Frontal cortex (tissue), 4 donors: ENCODE results near the gene PTPRG. TPM values are rescaled to one million over a fixed set of nuclear protein-coding genes. Genes with fewer than 3 reads are reported as not detected.

Experiments used
- DNase-seq, 2 donors: peaks; one replicate each; pipeline ENCODE4 v3.0.0; 2012; ENCODE audit warnings: low spot score in 2 of 2
- FAIRE-seq: peaks from 2 replicates; lab custom pipeline; 2012; peaks lifted over from hg19 to GRCh38; lab: Jason Lieb, UNC
- total RNA-seq: library from RNA; depleted of rRNA; stranded (reverse); fragments of >200 nt; gene quantifications from one replicate; pipeline ENCODE4 v1.2.3, GENCODE V29; 2014
- donor health status: control.
- donor health status: control.
- donor health status: control.

PTPRG gene
- total RNA-seq, 1 donor from 2014 or later, result 52.6 TPM

DNA sequence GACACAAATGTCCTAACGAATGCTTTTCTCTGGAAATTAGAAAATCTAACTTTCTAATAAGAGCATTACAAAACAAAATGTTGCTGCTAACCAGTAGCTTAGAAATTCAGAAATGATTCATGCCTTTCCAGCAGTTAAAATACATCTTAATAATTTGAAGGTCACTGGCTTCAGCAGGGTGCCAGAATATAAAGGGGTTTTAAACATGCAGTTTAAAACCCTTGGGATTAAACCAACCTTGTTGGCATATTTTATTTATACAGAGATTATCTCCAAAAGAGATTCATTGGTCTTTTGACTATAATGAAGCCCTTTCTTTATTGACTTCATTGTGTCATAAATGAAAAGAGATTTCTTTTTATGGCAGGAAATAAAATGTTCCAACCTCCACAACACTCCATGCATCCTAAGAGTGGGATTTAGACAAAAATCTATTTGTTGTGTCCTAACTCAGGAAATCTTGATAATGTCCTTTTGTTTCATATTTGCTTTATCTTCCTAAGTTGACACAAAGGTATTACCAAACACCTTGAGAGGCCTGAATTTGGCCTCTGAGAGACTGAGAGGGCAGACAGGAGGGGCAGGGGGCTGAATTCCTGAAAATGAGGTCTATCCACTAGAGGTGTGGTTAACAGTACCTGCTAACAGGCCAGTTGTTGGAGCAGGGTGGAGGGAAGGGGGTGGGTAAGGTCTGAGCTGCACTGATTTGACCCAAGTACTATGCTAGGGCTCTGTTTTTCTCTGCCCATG, 687.5 kb downstream of the PTPRG start:
- DNase-seq, result no peak
- FAIRE-seq, result no peak

DNA sequence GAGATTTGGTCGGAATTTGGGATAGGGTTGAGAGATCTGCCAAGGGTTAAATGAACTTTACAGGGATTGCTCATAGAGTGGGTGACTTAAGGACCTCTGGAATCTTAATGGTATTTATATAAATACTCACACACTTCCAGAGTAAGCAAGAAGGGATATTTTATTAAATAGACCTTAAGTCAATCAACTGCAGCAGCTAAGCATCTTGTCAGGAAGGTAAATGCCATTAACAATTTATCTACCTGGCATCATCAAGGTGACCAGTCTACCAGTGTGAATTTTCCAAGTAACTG, 688.1 kb downstream of the PTPRG start:
- no peak for FAIRE-seq

DNA sequence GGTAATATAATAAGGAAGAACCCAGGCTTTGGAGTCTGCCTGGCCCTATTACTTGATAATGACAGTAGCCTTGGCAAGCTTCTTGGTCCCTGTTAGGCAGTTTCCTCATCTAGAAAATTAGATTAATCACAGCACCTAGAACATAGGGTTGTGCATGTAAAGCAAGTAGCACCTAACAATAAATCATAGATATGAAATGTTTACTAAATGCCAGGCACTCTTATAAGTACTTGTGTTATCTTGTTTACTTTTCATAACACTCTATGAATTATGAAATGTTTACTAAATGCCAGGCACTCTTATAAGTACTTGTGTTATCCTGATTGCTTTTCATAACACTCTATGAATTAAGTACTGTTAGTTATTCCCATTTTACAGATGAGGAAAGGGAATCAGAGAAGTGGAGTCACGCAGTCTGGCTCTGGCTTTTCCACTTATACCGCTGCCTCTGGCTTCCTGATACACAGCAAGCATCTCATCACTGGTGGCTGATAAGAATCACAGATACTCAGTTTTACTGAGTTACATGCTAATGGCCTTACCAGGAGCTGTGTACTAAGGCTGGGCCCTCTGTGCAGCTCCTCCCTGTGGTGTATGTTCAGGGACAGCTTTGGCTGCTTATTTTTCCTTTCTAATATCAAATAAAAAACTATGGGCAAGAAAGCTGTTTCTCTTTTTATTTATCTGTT, 688.6 kb downstream of the PTPRG start:
- no peak for DNase-seq
- no peak for FAIRE-seq

More for the DNA sequence above, 688.1 kb downstream of the PTPRG start:
- DNase-seq, result no peak

DNA sequence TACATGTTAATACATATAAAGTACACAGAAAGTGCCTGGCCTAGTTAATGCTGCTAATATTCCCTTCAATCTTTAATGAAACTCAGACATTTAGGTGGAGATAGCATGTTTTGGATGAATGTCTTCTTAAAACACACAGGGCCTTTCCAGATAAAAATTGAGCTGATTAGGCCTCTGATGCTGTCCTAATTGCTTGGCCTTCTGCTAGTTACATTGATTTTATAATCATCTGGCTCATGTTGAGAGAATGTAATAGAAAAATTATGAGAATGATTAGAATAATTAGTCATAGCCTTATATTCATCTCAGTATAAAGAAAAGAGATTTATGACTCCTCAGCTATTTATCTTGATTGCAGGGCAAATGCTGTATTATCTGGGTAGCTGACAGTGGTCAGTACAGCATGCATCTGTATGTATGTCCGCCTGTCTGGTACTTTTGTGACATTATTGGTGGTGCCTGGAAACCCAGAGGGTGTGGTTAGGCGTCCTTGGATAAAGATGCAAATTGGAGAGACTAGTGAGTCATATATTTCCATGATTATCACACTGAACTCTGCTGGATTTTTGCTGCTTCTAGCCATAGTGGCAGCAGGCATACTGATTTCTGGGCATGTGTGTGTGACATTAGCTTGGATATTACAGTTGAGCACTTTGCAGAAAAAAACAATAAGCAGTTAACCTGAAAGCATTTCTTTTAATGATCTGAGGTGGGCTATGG, 691.2 kb downstream of the PTPRG start:
- FAIRE-seq (no peak), DNase-seq (no peak)

DNA sequence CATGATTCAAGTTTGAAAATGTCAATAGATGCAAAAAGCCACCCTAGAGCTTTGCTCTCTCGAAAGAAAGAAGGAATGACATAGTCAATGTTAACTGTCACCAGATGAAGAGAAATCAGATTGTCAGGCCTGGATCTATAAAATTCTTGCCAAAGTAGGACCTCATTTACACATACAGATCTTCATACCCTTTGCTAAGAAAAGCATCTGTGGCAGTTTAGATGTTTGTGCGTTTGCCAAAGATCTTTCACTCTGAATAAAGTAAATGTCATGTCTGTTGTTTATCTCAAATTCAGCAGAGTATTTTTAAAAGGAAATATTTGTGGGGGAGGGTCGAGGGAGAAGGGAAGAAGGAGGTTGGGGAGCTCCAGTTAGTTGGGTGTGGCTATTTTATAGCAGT, 692.6 kb downstream of the PTPRG start:
- no peak for DNase-seq
- no peak for FAIRE-seq

DNA sequence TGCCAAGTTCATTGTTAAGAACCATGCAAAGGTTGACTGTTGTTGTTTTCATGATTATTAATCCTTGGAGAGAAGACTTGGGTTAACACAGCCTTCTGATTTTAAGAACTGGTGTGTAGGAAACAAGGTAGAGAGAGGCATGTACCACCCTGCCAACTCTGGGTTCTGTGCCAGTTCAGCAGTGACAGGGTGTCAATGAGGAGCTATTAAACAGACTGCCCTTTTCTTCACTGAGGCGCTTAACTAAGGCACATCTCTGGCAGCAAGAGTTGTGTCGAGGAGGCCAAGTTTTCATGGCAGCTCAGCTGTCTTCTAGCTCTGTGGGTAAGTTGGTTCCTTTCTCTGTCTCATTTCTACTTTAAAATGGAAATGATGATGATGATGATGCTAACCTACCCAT, 694.4 kb downstream of the PTPRG start:
- no peak for FAIRE-seq
- DNase-seq, result no peak

DNA sequence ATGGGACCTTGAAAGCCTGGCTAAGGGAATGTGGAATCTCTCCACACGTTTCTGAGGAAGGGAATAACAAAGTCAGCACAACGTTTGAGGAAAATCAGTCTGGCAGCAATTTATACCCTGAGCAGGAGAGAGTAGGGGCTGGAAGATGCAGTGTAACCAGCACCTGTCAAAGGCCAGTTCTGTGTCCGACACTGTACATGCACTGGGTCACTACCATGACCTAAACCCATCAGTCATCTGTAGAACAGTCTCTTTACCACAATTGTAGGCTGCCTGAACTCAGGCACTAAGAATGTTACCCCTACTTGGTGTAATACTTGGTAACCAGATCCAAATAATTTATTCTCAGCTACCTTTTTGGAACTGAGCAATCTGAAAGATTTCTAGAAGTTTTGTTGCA, 698.6 kb downstream of the PTPRG start:
- FAIRE-seq, result no peak
- no peak for DNase-seq

DNA sequence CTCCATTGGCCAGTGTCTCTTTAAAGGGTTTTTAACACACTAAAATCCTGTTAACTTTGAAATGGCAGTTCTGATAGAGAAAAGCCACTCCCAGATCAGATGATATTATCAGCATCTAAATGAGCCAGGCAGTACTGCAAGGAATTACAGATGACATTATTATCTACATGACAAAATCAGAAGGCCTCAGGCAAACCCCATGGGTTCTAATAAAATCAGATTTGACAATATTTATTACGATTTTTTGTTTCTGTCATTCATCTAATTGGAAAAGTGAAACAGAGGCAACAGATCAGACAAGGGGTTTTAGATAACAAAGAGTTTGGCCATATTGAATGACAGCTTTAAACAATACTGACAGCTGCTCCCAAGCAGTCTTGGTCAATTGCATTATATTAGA, 699.3 kb downstream of the PTPRG start:
- FAIRE-seq (no peak), DNase-seq (no peak)

DNA sequence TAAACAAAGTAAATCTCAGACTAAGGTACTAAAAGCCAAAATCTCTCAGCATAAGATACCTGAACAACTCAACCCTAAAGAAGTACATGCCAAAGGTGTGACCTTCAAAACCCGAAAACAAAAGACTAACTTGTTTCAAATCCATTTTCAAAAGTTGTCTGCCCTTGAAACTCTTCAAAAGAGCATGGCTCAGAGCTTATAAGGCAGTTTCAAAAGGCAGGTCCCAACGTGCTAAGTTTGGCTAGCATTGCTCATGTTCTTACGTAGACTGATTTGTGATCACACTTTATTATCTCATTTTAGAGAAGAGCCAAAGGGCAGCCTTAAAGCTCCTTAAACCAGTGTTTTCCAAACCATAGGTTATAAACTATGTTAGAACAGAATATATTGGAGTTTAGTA, 699.8 kb downstream of the PTPRG start:
- no peak for DNase-seq
- FAIRE-seq, result no peak

DNA sequence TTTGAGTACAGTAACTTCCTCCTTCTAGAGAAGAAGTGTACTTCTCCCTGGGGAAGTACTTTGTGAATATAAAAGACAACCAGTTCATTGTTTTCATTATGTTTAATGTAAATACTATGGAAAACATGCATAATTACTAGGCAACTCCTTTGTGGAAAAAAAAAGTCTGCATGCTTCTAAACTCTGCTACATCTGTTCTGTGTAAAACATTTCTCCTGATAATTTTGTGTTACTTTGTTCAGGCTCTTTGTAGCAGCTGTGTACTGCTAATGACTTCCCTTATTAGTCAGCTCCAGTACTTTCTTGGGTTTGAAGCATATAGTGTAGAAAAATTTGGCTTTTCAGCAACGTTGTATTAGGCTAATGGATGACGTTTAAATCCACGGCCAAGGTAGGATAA, 700.4 kb downstream of the PTPRG start:
- no peak for FAIRE-seq
- no peak for DNase-seq

DNA sequence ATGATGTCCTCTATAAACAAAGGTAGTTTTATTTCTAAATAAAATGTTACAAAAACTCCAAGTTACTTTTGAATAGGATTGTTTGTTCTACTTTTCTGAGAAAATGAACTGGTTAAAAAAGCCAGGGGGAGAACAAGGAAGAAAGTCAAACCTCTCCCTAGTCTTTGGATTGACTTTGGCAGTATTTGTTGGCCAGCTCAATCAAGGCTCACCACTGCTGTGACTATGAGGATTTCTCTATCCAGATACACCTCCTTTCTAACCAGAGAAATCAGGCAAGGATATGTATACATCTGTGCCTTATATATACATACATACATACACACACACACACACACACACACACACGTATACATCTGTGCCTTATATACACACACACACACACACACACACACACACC, 704.2 kb downstream of the PTPRG start:
- FAIRE-seq, result no peak
- no peak for DNase-seq

DNA sequence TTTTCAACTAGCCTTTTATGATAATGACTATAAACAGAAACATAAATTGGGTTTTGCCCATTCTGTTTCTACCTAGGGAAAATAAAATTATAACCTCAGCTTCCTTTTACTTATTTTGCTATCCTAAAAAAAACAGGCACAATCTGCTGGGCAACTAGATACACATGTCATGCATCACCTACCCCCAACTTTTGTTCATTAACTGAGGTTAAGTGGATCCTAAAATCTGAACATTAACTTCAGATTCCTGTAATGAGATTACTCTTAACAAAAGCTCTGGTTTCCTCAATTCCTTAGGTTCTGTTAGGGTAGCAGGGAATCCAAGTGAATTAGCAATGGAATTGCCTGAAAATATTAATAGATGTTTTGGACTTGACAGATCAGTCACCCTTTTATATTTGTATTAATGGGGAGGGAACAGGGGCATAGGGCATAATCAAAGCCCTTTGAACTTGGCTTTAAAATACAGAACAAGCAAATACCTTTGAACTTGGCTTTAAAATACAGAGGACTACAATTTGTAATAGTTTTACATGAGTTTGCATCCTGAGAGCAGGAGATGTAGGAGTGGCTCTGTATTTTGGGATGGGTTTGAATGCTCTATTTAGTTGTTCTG, 705.4 kb downstream of the PTPRG start:
- no peak for FAIRE-seq
- no peak for DNase-seq

DNA sequence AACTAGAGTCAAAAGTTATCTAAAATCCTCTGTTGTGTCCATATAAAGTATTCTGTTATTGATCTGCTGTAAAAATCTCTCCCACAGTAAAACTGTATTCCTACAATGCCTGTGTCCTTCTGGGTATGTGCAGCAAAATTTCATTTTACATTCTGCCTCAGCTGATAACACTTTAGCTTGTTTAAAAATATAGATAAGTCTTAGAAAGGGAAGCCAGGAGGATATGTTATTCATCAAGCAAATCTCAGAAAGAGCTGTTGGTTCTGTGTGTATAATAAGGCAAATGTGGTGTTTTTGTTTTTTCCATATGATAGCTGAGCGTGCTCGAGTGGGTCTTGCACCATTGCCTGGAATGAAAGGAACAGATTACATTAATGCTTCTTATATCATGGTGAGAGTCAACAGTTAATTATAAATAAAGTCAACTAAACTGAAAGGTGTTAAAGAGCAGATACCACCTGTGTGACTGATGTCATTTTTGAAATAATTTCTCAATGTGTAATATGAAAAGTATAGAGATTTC, 715.3 kb downstream of the PTPRG start:
- DNase-seq (no peak), FAIRE-seq (no peak)

DNA sequence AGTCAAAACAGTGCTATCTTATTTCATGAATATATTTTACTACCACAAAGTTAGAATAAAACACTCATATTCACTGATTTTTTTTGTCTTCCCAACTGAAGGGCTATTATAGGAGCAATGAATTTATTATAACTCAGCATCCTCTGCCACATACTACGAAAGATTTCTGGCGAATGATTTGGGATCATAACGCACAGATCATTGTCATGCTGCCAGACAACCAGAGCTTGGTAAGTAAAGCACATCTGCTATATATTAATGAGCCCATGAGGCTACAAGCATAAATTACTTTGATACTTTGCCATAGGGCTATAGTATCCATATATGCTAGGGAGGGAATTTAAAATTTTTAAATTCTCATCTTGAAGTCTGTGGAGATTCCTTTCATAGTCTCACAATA, 716.1 kb downstream of the PTPRG start:
- FAIRE-seq (no peak), DNase-seq (no peak)

DNA sequence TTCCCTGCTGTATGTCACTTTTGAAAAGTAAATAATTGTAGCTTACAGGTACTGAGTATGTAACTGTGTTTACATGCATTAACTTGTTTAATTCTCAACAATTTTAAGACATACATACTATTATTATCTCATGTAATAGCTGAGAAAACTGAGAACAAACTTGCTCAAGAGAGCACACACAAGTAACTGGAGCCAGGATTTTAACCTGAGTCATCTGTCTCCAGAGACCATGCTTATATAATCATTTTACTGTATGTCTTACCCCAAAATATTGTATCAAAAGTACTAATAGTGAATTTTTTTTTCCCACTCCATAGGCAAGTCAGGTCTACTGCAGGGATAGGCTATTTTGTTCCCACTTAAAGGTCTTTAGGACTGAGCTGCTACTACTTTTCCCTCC, 716.6 kb downstream of the PTPRG start:
- FAIRE-seq, result no peak

DNA sequence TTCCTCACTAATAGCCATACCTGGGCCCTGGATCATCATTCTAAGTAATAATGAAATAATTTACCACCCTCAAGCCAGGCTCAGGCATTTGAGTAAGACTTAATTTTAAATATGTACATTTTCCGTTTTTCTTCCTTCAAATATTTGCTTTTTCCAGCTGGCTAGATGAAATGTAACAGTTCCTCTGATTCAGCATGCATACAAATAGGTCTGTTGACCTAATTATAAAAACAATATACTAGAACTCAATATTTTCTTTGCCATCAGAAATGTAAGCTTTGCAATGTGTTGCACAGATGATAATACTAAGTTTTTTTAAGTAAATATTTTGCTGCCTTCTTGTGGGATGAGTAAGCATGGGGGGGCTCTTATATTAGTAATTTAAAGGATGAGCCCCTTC, 720.4 kb downstream of the PTPRG start:
- no peak for FAIRE-seq
- DNase-seq, result no peak

More for the DNA sequence above, 716.6 kb downstream of the PTPRG start:
- DNase-seq, result no peak

DNA sequence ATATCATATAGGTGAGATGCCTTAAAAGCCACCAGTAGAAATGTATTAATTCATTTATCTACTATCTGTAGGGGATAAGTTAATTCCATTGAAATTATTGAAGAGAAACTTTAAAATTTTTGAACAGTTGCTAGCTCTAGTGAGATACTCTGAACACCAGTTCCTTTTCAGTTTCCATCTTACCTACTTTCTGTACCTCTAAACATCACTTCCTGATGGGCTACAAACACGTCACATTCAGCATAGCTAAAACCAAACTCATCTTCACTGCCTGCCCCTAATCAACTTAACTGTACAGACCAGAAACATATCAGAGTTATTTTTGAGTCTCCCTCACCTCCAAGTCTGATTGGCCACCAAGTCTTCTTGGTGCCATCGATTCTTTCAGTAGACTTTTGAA, 723.1 kb downstream of the PTPRG start:
- no peak for DNase-seq
- FAIRE-seq, result no peak

DNA sequence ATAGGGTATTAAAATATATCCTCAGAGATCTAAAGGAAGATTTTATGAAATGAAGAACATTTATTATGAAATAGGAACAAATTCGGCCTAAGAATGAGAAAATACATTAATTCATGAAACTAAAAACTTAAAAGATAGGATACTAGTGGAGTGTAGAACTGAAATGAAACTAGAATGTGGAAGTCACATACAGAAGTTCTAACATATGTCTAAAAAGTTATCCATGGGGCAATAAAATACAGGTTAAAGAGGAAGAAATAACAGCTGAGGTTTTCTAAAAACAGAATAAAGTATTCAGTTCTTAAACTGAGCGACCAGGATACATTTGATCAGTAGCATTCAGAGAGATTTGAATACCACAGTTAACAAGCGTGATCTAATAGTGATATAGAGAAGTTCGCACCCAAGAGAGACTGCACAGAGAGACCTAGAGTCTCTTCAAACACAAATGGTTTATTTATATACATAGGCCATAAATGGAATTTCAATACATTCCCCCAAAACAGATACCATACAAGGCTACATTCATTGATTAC, 726.1 kb downstream of the PTPRG start:
- FAIRE-seq, result no peak
- DNase-seq, result no peak

DNA sequence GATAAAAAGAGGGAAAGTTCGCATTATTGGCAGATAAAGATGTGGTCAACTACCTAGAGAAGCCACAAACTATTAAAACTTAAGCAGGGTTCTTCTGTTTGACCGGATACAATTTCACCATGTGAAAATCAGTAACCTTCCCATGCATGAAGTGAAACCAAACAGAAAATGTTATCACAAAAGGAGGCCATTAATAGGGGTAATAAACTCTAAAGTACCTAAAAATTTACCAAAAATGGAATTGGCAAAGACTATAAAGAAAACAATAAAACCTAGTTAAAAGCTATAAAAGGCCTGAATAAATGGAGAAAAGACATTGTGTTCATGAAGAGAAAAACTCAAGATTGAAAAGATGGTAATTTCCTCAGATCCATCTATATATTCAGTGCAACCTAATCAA, 728.6 kb downstream of the PTPRG start:
- FAIRE-seq, result no peak
- DNase-seq, result no peak

DNA sequence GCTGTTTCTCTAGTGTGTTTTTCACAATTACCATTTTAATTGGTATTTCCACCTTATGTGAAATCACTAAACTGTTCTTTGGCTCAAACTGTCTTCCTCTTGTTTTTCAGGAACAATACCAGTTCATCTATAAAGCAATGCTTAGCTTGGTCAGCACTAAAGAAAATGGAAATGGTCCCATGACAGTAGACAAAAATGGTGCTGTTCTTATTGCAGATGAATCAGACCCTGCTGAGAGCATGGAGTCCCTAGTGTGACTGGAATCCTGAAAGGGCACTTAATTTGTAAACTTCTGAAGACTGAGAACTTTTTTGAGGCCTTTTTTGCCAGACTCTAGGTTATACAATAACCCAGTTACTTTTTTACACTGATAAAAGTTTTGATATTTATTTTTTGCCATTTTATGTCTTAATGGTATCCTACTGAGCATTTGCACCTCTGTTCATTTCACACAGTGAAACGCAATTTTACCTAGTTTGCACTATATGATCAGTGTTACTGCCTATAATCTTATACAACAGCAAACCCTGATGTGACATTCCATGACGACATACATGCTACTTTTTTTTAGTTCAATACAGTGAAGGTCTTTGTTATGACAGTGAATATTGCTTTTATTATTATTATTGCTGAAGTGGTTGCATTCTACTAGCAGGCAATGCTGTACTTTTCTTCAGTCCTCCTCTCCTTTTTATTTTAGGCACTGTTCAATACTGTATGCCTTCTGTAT, 731.8 kb downstream of the PTPRG start:
- no peak for DNase-seq
- FAIRE-seq, result no peak
